Measurements from ENCODE around the gene RIPK3. TPM values are rescaled to one million over a fixed set of nuclear protein-coding genes. Genes with fewer than 3 reads are reported as not detected.
"Not testable (repeated sequence)": the region's sequence is repeated elsewhere in the genome, so short reads cannot be mapped to it uniquely, and the experiment has no call there.

RIPK3 gene
- total RNA-seq (10 to 100 TPM in 4 of 5 donors, 1 to 10 TPM in 1; 6.4 to 42.6 (median 12.5) TPM), polyA plus RNA-seq (10 to 100 TPM; 12.7 to 18.3 (median 14.3) TPM)
- long read RNA-seq, donor 1, result 0 reads
- long read RNA-seq, donor 2, partial matches to known transcripts, result 0 of 1 reads
- long read RNA-seq, donor 2, other reads (novel, unspliced or antisense), result 0 of 1 reads
- long read RNA-seq, donor 3, partial matches to known transcripts, result 0 of 2 reads
- long read RNA-seq, donor 3, other reads (novel, unspliced or antisense), result 0 of 2 reads
- long read RNA-seq, donor 4, result 0 reads
- long read RNA-seq, donor 5, partial matches to known transcripts, result 0 of 1 reads
- long read RNA-seq, donor 5, other reads (novel, unspliced or antisense), result 0 of 1 reads
- long read RNA-seq, donor 6, partial matches to known transcripts, result 0 of 2 reads
- long read RNA-seq, donor 6, other reads (novel, unspliced or antisense), result 0 of 2 reads
- long read RNA-seq, donor 7, result 0 reads
- long read RNA-seq, donor 8, partial matches to known transcripts, result 0 of 1 reads
- long read RNA-seq, donor 8, other reads (novel, unspliced or antisense), result 0 of 1 reads
- long read RNA-seq, donor 9, result 0 reads
- long read RNA-seq, donor 10, partial matches to known transcripts, result 0 of 1 reads
- long read RNA-seq, donor 10, other reads (novel, unspliced or antisense), result 0 of 1 reads

DNA sequence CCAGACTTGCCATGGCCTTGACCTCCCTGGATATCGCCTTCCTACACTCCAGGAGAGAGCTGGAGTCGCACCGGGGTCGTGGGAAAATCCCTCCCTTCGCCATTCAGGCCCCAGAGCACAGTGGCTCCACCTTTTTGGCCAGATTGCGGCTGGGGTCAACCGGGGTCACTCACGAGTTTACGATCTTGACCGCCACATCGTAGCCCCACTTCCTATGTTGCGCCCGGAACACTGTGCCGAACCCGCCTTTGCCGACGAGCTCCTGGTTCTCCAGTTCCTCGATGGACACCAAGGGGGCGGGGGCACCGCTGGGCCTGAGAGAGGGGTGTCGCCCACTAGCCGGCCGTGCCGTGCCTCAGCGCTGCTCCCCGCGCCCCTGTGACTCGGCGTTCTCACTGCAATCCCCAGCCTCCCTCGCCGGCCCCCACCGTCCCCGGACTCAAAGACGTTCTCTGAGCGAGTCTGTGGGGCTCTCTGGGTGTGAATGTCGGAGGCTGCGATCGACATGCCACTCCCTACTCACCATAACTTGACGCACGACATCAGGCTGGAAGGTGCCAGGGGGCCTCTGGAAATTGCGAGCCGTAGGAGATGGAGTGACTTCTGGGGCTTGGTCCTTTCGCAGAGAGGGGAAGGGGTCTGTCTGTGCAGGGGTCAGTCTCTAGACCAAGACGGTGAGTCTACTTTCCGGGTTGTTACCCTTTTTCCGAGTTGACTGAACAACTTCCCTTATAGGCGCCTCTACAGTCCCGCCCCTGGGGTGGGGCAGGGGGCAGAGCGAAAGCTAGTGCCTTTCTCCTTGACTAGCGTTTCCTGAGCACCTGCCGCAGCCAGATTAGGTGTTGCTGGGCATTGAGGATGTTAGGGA is at the start of gene RIPK3:
Gene RIPK3, minus strand, starts transcription at position 708 of the 868 bp plus-strand sequence. Its CDS starts 165 bp downstream, at position 543.
- peaks cover 0 to 15% (median 3%) of the 10 kb centered on the region in 3 donors for H3K27me3 ChIP-seq
- H3K9me3 ChIP-seq, result no peaks in the 10 kb centered on the region
- intact Hi-C loops (cut with DNase I; ENCODE audit: low total_unique reads), result no loop called here
- WGBS, 5 donors, result 4 to 14% (median 7%) methylated on average over 28 to 51 of the region's 51 CpGs
- peaks cover 16 to 52% (median 24%) of the 10 kb centered on the region in 4 donors for H3K4me1 ChIP-seq
- peaks cover 4 to 31% (median 18%) of the 10 kb centered on the region in 4 donors for H3K36me3 ChIP-seq
- H3K4me3 ChIP-seq, result peak within 1 kb of the TSS; percentile 47 to 60 (median 55)
- peak within 1 kb of the TSS; percentile 79 to 87 (median 84) for H3K27ac ChIP-seq
- peak in 2 of 3 donors; percentile 59 to 68 for TF ChIP-seq POLR2AphosphoS5 (IDR thresholded peaks at IDR 0.05)
- no peak for TF ChIP-seq EP300 (IDR thresholded peaks at IDR 0.05)
- peak in 1 of 4 donors; percentile 14 for TF ChIP-seq POLR2A (IDR thresholded peaks at IDR 0.05)
- DNase-seq, result peak; percentile 80 to 90

DNA sequence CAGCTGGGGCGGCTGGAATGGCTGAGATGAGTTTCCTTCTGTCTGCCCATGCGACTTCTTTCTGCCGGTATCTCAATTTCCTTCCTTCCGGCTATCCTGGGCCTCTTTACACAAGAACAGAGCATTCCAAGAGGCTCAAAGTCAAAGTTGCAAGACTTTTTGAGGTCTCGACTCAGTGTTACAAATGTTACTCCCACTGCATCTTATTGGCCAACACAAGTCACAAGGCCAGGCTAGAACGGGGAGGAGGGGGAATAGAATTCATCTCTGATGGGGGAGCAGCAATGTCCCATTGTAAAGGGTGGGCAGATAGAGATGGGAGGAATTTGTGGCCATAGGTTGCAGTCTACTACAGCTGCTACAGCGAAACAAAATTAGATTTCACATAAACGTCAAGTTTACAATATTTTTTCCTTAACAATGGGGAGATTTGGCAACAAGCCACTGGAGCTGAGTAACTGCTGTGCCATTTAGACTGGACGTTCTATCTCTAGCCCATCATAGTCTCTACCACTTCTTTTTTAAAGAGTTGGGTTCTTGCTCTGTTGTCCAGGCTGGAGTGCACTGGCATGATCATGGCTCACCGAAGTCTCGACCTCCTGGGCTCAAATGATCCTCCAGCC is 49.5 kb upstream of the RIPK3 start:
- no peaks in the 10 kb centered on the region for H3K27me3 ChIP-seq
- no peak for DNase-seq
- no peaks in the 10 kb centered on the region for H3K36me3 ChIP-seq
- no peak overlapping the region for H3K4me3 ChIP-seq
- TF ChIP-seq, protein P1, sequence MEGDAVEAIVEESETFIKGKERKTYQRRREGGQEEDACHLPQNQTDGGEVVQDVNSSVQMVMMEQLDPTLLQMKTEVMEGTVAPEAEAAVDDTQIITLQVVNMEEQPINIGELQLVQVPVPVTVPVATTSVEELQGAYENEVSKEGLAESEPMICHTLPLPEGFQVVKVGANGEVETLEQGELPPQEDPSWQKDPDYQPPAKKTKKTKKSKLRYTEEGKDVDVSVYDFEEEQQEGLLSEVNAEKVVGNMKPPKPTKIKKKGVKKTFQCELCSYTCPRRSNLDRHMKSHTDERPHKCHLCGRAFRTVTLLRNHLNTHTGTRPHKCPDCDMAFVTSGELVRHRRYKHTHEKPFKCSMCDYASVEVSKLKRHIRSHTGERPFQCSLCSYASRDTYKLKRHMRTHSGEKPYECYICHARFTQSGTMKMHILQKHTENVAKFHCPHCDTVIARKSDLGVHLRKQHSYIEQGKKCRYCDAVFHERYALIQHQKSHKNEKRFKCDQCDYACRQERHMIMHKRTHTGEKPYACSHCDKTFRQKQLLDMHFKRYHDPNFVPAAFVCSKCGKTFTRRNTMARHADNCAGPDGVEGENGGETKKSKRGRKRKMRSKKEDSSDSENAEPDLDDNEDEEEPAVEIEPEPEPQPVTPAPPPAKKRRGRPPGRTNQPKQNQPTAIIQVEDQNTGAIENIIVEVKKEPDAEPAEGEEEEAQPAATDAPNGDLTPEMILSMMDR (IDR thresholded peaks at IDR 0.05), result no peak
- TF ChIP-seq EP300 (IDR thresholded peaks at IDR 0.05), result no peak
- no peak for TF ChIP-seq POLR2AphosphoS5 (IDR thresholded peaks at IDR 0.05)
- intact Hi-C loops (cut with DNase I; ENCODE audit: low total_unique reads), result no loop called here
- 56 to 74% (median 69%) methylated on average over 11 of the region's 11 CpGs for WGBS, 5 donors
- no peak overlapping the region for H3K27ac ChIP-seq
- no peaks in the 10 kb centered on the region for H3K9me3 ChIP-seq
- H3K4me1 ChIP-seq, result peaks cover 0 to 18% (median 7%) of the 10 kb centered on the region in 4 donors

DNA sequence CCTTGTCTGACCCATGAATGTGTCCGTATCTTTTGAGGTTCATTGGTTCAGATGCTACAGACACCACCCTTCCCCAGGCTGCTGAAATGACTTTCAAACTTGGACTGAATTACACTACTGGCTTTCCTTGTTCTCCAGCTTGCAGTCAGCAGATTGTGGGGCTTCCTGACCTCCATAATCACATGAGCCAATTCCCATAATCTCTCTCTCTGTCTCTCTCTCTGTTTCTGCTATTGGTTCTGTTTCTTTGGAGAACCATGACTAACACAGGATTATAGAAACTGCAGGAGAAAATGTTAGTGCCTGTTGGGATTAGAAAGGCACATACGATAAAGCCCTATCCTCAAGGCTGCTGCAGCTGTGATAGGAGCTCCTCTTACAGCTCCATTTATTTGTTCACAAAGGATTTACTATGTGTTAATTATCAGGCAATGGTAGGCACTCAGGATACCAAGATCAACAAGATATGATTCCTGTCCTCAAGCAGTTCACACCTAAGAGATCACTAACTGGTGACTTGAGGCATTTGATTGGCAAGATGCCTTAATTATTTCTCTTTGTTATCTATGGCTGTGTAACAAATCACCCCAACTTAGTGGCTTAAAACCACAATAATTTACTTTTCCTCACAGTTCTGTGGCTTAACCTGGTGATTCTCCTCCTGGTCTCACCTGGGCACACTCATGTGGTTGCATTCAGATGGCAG is 48.8 kb upstream of the RIPK3 start:
- Histone ChIP-seq H3K36me3 (no peaks in the 10 kb centered on the region), H3K4me3 (no peak overlapping the region), H3K9me3 (no peaks in the 10 kb centered on the region), H3K4me1 (peaks cover 0 to 18% (median 7%) of the 10 kb centered on the region in 4 donors), H3K27ac (no peak overlapping the region), H3K27me3 (no peaks in the 10 kb centered on the region)
- DNase-seq, result no peak
- TF ChIP-seq POLR2A (IDR thresholded peaks at IDR 0.05) (no peak), POLR2AphosphoS5 (IDR thresholded peaks at IDR 0.05) (no peak), EP300 (IDR thresholded peaks at IDR 0.05) (no peak)
- TF ChIP-seq, protein P1 (IDR thresholded peaks at IDR 0.05), result no peak
- intact Hi-C loops (cut with DNase I; ENCODE audit: low total_unique reads), result no loop called here
- 51 to 68% (median 64%) methylated on average over 2 of the region's 2 CpGs for WGBS, 5 donors

DNA sequence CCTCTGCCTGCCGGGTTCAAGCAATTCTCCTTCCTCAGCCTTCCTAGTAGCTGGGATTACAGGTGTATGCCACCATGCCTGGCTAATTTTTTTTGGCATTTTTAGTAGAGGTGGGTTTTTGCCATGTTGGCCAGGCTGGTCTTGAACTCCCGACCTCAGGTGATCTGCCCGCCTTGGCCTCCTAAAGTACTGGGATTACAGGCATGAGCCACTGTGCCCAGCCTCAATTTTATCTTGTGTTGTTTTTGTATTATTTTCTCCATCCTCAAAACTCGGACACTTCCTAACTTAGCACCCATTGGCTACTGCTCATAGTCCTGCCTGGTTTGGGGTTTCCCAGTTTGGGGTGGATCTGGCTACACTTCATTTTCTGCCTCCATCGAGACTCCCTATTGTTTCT is 47.8 kb upstream of the RIPK3 start:
- H3K27me3 ChIP-seq; H3K27ac ChIP-seq; H3K4me3 ChIP-seq; intact Hi-C loops (cut with DNase I; ENCODE audit: low total_unique reads); DNase-seq; H3K9me3 ChIP-seq; H3K36me3 ChIP-seq: not testable (repeated sequence)
- peaks cover 0 to 14% (median 5%) of the 10 kb centered on the region in 4 donors for H3K4me1 ChIP-seq
- 83 to 88% (median 85%) methylated on average over 5 of the region's 5 CpGs for WGBS, 5 donors
